Common myeloid progenitor, CD34-positive (primary cell): Measurements from ENCODE around the gene GNA14.
"Not testable (repeated sequence)": the region's sequence is repeated elsewhere in the genome, so short reads cannot be mapped to it uniquely, and the experiment has no call there.

Experiments
- CTCF ChIA-PET: fragments of 350-600 bp; sonication (Branson Sonifier 250); formaldehyde crosslinking; loops from one replicate; lab custom pipeline; 2021; ENCODE audit warnings: antibody characterized with exemption; lab: Charles Lee
- POLR2A ChIA-PET: fragments of 350-600 bp; sonication (Branson Sonifier 250); formaldehyde crosslinking; loops from one replicate; lab custom pipeline; 2021; ENCODE audit warnings: antibody characterized with exemption; lab: Charles Lee
- DNase-seq, 3 donors: peaks; one replicate each; pipeline versions ENCODE4 v3.0.0 to v3.0.0-alpha.2; 2013
- H3K27ac ChIP-seq, 2 experiments: 1 replicate in 1 of 2; 2 replicates in 1 of 2; pipeline ENCODE4 v1.7.0; 2013; ENCODE audit warnings: inconsistent platforms in 2 of 2, low read length in 2 of 2, mild to moderate bottlenecking in 2 of 2, low read depth in 1 of 2, moderate library complexity in 1 of 2; ENCODE audit not compliant: severe bottlenecking in 2 of 2, insufficient read depth in 1 of 2, poor library complexity in 1 of 2
- H3K27me3 ChIP-seq, 5 experiments: replicated peaks in 2 of 5; 1 replicate in 3 of 5; 2 replicates in 2 of 5; pipeline versions ENCODE4 v1.6.1 to v1.7.0; 2013; ENCODE audit warnings: low read length in 4 of 5, mild to moderate bottlenecking in 2 of 5, moderate library complexity in 2 of 5, inconsistent platforms in 1 of 5; ENCODE audit not compliant: insufficient read depth in 5 of 5, control insufficient read depth in 4 of 5
- H3K36me3 ChIP-seq, 4 experiments: 1 replicate in 2 of 4; 2 replicates in 2 of 4; pipeline versions ENCODE4 v1.6.1 to v1.7.0; 2013; ENCODE audit warnings: low read length in 3 of 4, control low read depth in 1 of 4, mild to moderate bottlenecking in 1 of 4; ENCODE audit not compliant: control insufficient read depth in 4 of 4, insufficient read depth in 4 of 4
- H3K4me1 ChIP-seq, 4 experiments: 1 replicate in 3 of 4; 2 replicates in 1 of 4; pipeline versions ENCODE4 v1.6.1 to v1.7.1; 2013; ENCODE audit warnings: low read length in 3 of 4, mild to moderate bottlenecking in 3 of 4, control low read depth in 1 of 4, inconsistent platforms in 1 of 4, moderate library complexity in 1 of 4; ENCODE audit not compliant: control insufficient read depth in 4 of 4, insufficient read depth in 4 of 4; ENCODE audit errors: control extremely low read depth in 1 of 4
- H3K4me3 ChIP-seq, 7 experiments: 1 replicate in 4 of 7; 2 replicates in 3 of 7; pipeline versions ENCODE4 v1.5.1 to v1.7.0; 2013; ENCODE audit warnings: mild to moderate bottlenecking in 7 of 7, low read length in 6 of 7, moderate library complexity in 6 of 7, inconsistent platforms in 2 of 7, low read depth in 2 of 7, control low read depth in 1 of 7; ENCODE audit not compliant: insufficient read depth in 4 of 7, control insufficient read depth in 1 of 7; ENCODE audit errors: extremely low read depth in 1 of 7
- H3K9me3 ChIP-seq, 5 experiments: 1 replicate in 4 of 5; 2 replicates in 1 of 5; pipeline versions ENCODE4 v1.6.1 to v1.7.1; 2013; ENCODE audit warnings: low read length in 4 of 5, mild to moderate bottlenecking in 2 of 5, inconsistent platforms in 1 of 5, low read depth in 1 of 5, moderate library complexity in 1 of 5; ENCODE audit not compliant: control insufficient read depth in 4 of 5, insufficient read depth in 2 of 5; ENCODE audit errors: control extremely low read depth in 1 of 5
- WGBS: methylation state at CpG from one replicate; pipeline ENCODE4 v1.1.5; 2013; ENCODE audit not compliant: insufficient coverage; 5-methylcytosine and 5-hydroxymethylcytosine counted together

The GNA14 gene

GRCh38 chr9:77588271-77588937, 59.7 kb downstream of the GNA14 start:
- peak; percentile 19 to 73 (median 57) for DNase-seq
- Histone ChIP-seq H3K9me3 (no peaks in the 10 kb centered on the region), H3K36me3 (no peaks in the 10 kb centered on the region), H3K27me3 (no peaks in the 10 kb centered on the region), H3K27ac (no peak overlapping the region), H3K4me1 (peaks cover 3 to 32% (median 21%) of the 10 kb centered on the region in 4 experiments), H3K4me3 (peak overlapping the region in 1 of 7 experiments; percentile 14)
- 60% methylated on average over 1 of the region's 2 CpGs for WGBS
- ChIA-PET CTCF (no interaction called here), POLR2A (no interaction called here)

GRCh38 chr9:77587851-77588250, 60.3 kb downstream of the GNA14 start:
- ChIA-PET CTCF (no interaction called here), POLR2A (no interaction called here)
- Histone ChIP-seq H3K4me3 (no peak overlapping the region), H3K9me3 (no peaks in the 10 kb centered on the region), H3K4me1 (peaks cover 3 to 31% (median 19%) of the 10 kb centered on the region in 4 experiments), H3K27ac (no peak overlapping the region), H3K27me3 (no peaks in the 10 kb centered on the region), H3K36me3 (no peaks in the 10 kb centered on the region)
- no peak for DNase-seq
- WGBS = 81% methylated on average over 2 of the region's 2 CpGs

- DNase-seq = no peak
- POLR2A ChIA-PET = no interaction called here
- Histone ChIP-seq H3K36me3 (no peaks in the 10 kb centered on the region), H3K4me3 (no peak overlapping the region), H3K4me1 (peaks cover 3 to 24% (median 17%) of the 10 kb centered on the region in 4 experiments), H3K9me3 (no peaks in the 10 kb centered on the region), H3K27ac (no peak overlapping the region), H3K27me3 (no peaks in the 10 kb centered on the region)
- CTCF ChIA-PET = no interaction called here
Observed at GRCh38 chr9:77587042-77587441, 61.1 kb downstream of the GNA14 start.

GRCh38 chr9:77586591-77586990, 61.5 kb downstream of the GNA14 start:
- ChIA-PET CTCF (no interaction called here), POLR2A (no interaction called here)
- over 99% methylated on average over 11 of the region's 12 CpGs for WGBS

GRCh38 chr9:77585335-77585786, 62.8 kb downstream of the GNA14 start:
- H3K9me3 ChIP-seq = no peaks in the 10 kb centered on the region
- no peak overlapping the region for H3K4me3 ChIP-seq
- H3K4me1 ChIP-seq = peaks cover 3 to 24% (median 16%) of the 10 kb centered on the region in 4 experiments
- H3K27me3 ChIP-seq = no peaks in the 10 kb centered on the region
- no peaks in the 10 kb centered on the region for H3K36me3 ChIP-seq
- ChIA-PET CTCF (no interaction called here), POLR2A (no interaction called here)
- H3K27ac ChIP-seq = no peak overlapping the region
- 88% methylated on average over 1 of the region's 2 CpGs for WGBS
- DNase-seq = no peak

More at GRCh38 chr9:77586591-77586990, 61.5 kb downstream of the GNA14 start:
- H3K4me1 ChIP-seq = peaks cover 3 to 24% (median 16%) of the 10 kb centered on the region in 4 experiments
- H3K27me3 ChIP-seq = no peaks in the 10 kb centered on the region
- H3K4me3 ChIP-seq = no peak overlapping the region
- no peaks in the 10 kb centered on the region for H3K9me3 ChIP-seq
- H3K27ac ChIP-seq = no peak overlapping the region
- DNase-seq = no peak
- H3K36me3 ChIP-seq = no peaks in the 10 kb centered on the region

GRCh38 chr9:77584927-77585326, 63.2 kb downstream of the GNA14 start:
- CTCF ChIA-PET, H3K27me3 ChIP-seq, DNase-seq, H3K9me3 ChIP-seq, H3K4me3 ChIP-seq, H3K36me3 ChIP-seq, POLR2A ChIA-PET, H3K27ac ChIP-seq: not testable (repeated sequence)
- H3K4me1 ChIP-seq = peaks cover 3 to 24% (median 16%) of the 10 kb centered on the region in 4 experiments
- WGBS = 100% methylated on average over 3 of the region's 4 CpGs

- Histone ChIP-seq H3K4me3 (no peak overlapping the region), H3K36me3 (no peaks in the 10 kb centered on the region), H3K9me3 (no peaks in the 10 kb centered on the region), H3K4me1 (peaks cover 3 to 8% (median 5%) of the 10 kb centered on the region in 4 experiments), H3K27me3 (no peaks in the 10 kb centered on the region), H3K27ac (no peak overlapping the region)
- POLR2A ChIA-PET = no interaction called here
- no peak for DNase-seq
- CTCF ChIA-PET = interaction anchor here (1.0 to 1.3 kb wide), 2 partner anchors 11 to 16 kb away, joined by 3 to 4 read pairs; no protein-coding TSS in a partner anchor
- 90% methylated on average over 4 of the region's 5 CpGs for WGBS
Observed at GRCh38 chr9:77582961-77583576, 65.1 kb downstream of the GNA14 start.
